HepG2 (cell line): ENCODE results near the gene PTPA. TPM values are rescaled to one million over a fixed set of nuclear protein-coding genes. Genes with fewer than 3 reads are reported as not detected.

Source experiments
- AGO1 ChIP-seq: fragments of 200-400 bp; formaldehyde crosslinking; IDR thresholded peaks from 2 replicates; pipeline ENCODE4 v1.6.1; 2017; ENCODE audit warnings: mild to moderate bottlenecking, low read depth, low read length, moderate library complexity; ENCODE audit not compliant: poor library complexity, severe bottlenecking
- ATF7-NPFF ChIP-seq: sonication (generic); formaldehyde crosslinking; IDR thresholded peaks from 2 replicates; pipeline ENCODE4 v1.8.1; 2023; ENCODE audit warnings: mild to moderate bottlenecking, low read depth, missing genetic modification reagents, moderate library complexity
- CEBPB ChIP-seq: IDR thresholded peaks from 2 replicates; pipeline ENCODE4 v1.6.1; 2011; ENCODE audit warnings: low read depth, low read length, improper control_type of control experiment, borderline replicate concordance
- CEBPG ChIP-seq: IDR thresholded peaks from 2 replicates; pipeline ENCODE4 v1.6.1; 2016
- DDIT3 ChIP-seq: sonication (generic); formaldehyde crosslinking; IDR thresholded peaks from 2 replicates; pipeline ENCODE4 v1.4.0; 2020; ENCODE audit warnings: mild to moderate bottlenecking, missing genetic modification reagents
- EZH2 ChIP-seq: conservative IDR thresholded peaks from 2 replicates; pipeline ENCODE4 v1.6.1; 2012; ENCODE audit warnings: mild to moderate bottlenecking, low read depth, low read length, moderate library complexity
- HOXD1 ChIP-seq: sonication (generic); formaldehyde crosslinking; IDR thresholded peaks from 2 replicates; pipeline ENCODE4 v1.5.0; 2020; ENCODE audit warnings: missing genetic modification reagents
- JUNB ChIP-seq: sonication (generic); formaldehyde crosslinking; IDR thresholded peaks from 2 replicates; pipeline ENCODE4 v1.8.0; 2022; ENCODE audit warnings: missing genetic modification reagents, mild to moderate bottlenecking, borderline replicate concordance
- KAT2B ChIP-seq: fragments of 150-350 bp; IDR thresholded peaks from 2 replicates; pipeline ENCODE4 v1.6.1; 2014; ENCODE audit warnings: low read depth, low read length, borderline replicate concordance
- TBL1XR1 ChIP-seq: fragments of 150-350 bp; IDR thresholded peaks from 2 replicates; pipeline ENCODE4 v1.6.1; 2014; ENCODE audit warnings: borderline replicate concordance, low read length; ENCODE audit not compliant: partially characterized antibody
- ZNF556 ChIP-seq: sonication (generic); formaldehyde crosslinking; IDR thresholded peaks from 2 replicates; pipeline ENCODE4 v1.4.0; 2020; ENCODE audit warnings: mild to moderate bottlenecking, missing genetic modification reagents, borderline replicate concordance
- ZNF563 ChIP-seq: sonication (generic); formaldehyde crosslinking; IDR thresholded peaks from 2 replicates; pipeline ENCODE4 v1.8.0; 2022; ENCODE audit warnings: mild to moderate bottlenecking, moderate library complexity, missing genetic modification reagents
- ZNF597 ChIP-seq: sonication (generic); formaldehyde crosslinking; IDR thresholded peaks from 2 replicates; pipeline ENCODE4 v1.5.0; 2020; ENCODE audit warnings: missing genetic modification reagents
- ZNF7 ChIP-seq: IDR thresholded peaks from 2 replicates; pipeline ENCODE4 v1.6.1; 2016; ENCODE audit warnings: missing biosample characterization, missing genetic modification reagents
- polyA plus RNA-seq, 8 experiments: library from polyadenylated mRNA; depleted of rRNA in 3 of 8; stranded (reverse) in 7 of 8; unstranded in 1 of 8; fragments of >200 nt; fragmentation: Illumina TruSeq in 4 of 8; extraction: Trizol in 4 of 8; gene quantifications; 2 replicates each; pipeline versions ENCODE4 v1.2.1 to v1.2.3, GENCODE V29; 2011 to 2016; ENCODE audit warnings: low read depth in 4 of 8, missing spikeins in 1 of 8, mixed read lengths in 1 of 8; ENCODE audit not compliant: insufficient read depth in 1 of 8
- total RNA-seq, 5 experiments: library from RNA; depleted of rRNA; stranded (reverse); fragments of >200 nt; fragmentation: Illumina TruSeq; extraction: Trizol; gene quantifications; 2 replicates each; pipeline ENCODE4 v1.2.3, GENCODE V29; 2016; ENCODE audit warnings: low read depth in 1 of 5
- TF ChIP-seq, protein P1 (sequence below): sonication (generic); formaldehyde crosslinking; IDR thresholded peaks from 2 replicates; pipeline ENCODE4 v1.8.1; 2022; ENCODE audit warnings: low read depth, mild to moderate bottlenecking, missing genetic modification reagents
- TF ChIP-seq, protein P2 (sequence below): sonication (generic); formaldehyde crosslinking; IDR thresholded peaks from 2 replicates; pipeline ENCODE4 v1.4.0; 2020; ENCODE audit warnings: missing genetic modification reagents
- TF ChIP-seq, protein P3 (sequence below): sonication (generic); formaldehyde crosslinking; IDR thresholded peaks from 2 replicates; pipeline ENCODE4 v1.5.0; 2020; ENCODE audit warnings: missing genetic modification reagents

Gene PTPA
- total and polyA plus RNA-seq, 2 of the 13 experiments (the other 11 are each of a cell fraction or from before 2014, with no cell fraction given) = 79.3 to 105 TPM

DNA sequence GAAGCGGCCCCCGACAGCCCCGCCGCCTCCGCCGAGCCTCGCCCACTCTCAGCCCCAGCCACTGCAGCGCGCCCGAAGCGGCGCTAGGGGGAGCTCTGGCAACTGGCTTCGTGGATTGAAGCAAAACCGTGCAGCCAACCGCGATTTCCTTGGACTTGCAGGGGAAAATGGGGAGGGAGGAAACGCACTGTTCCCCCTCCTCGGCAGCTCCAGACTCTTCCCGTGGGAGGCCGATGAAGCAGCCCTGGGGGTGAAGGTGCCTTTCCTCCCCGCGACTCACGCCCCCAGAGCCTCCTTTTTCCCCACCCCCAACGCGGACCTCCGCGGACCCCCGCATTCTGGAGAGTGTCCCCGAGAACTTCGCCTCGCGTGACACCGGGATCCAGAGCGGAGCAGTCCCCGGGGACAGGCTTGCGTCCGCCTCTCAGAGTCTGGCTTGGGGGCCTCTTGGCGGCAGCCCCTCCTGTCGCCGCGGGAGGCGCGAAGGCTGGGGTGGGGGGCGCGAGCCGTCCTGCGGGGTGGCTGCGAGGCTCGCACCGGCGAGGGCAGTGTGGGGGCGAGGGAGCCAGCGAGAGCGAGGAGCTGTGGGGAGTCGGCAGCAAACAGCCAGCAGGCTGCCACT lies 63.0 kb downstream of the PTPA start (continued):
- TF ChIP-seq ZNF563 (CRISPR knock-in tag) (peak; percentile 54; the same call in 1 of the 2 replicates), ZNF7 (CRISPR knock-in tag) (no peak), ZNF597 (CRISPR knock-in tag) (no peak), JUNB (no peak), ATF7-NPFF (CRISPR knock-in tag) (no peak), CEBPB (no peak), AGO1 (no peak), TBL1XR1 (no peak), ZNF556 (CRISPR knock-in tag) (no peak), KAT2B (no peak), HOXD1 (peak; percentile 47; the same call in 1 of the 2 replicates), CEBPG (CRISPR knock-in tag) (no peak), DDIT3 (CRISPR knock-in tag) (no peak), EZH2 (no peak)
- TF ChIP-seq, protein P1, sequence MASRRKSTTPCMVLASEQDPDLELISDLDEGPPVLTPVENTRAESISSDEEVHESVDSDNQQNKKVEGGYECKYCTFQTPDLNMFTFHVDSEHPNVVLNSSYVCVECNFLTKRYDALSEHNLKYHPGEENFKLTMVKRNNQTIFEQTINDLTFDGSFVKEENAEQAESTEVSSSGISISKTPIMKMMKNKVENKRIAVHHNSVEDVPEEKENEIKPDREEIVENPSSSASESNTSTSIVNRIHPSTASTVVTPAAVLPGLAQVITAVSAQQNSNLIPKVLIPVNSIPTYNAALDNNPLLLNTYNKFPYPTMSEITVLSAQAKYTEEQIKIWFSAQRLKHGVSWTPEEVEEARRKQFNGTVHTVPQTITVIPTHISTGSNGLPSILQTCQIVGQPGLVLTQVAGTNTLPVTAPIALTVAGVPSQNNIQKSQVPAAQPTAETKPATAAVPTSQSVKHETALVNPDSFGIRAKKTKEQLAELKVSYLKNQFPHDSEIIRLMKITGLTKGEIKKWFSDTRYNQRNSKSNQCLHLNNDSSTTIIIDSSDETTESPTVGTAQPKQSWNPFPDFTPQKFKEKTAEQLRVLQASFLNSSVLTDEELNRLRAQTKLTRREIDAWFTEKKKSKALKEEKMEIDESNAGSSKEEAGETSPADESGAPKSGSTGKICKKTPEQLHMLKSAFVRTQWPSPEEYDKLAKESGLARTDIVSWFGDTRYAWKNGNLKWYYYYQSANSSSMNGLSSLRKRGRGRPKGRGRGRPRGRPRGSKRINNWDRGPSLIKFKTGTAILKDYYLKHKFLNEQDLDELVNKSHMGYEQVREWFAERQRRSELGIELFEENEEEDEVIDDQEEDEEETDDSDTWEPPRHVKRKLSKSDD (CRISPR knock-in tag) = peak; percentile 74; the same call in 1 of the 2 replicates
- TF ChIP-seq, protein P2, sequence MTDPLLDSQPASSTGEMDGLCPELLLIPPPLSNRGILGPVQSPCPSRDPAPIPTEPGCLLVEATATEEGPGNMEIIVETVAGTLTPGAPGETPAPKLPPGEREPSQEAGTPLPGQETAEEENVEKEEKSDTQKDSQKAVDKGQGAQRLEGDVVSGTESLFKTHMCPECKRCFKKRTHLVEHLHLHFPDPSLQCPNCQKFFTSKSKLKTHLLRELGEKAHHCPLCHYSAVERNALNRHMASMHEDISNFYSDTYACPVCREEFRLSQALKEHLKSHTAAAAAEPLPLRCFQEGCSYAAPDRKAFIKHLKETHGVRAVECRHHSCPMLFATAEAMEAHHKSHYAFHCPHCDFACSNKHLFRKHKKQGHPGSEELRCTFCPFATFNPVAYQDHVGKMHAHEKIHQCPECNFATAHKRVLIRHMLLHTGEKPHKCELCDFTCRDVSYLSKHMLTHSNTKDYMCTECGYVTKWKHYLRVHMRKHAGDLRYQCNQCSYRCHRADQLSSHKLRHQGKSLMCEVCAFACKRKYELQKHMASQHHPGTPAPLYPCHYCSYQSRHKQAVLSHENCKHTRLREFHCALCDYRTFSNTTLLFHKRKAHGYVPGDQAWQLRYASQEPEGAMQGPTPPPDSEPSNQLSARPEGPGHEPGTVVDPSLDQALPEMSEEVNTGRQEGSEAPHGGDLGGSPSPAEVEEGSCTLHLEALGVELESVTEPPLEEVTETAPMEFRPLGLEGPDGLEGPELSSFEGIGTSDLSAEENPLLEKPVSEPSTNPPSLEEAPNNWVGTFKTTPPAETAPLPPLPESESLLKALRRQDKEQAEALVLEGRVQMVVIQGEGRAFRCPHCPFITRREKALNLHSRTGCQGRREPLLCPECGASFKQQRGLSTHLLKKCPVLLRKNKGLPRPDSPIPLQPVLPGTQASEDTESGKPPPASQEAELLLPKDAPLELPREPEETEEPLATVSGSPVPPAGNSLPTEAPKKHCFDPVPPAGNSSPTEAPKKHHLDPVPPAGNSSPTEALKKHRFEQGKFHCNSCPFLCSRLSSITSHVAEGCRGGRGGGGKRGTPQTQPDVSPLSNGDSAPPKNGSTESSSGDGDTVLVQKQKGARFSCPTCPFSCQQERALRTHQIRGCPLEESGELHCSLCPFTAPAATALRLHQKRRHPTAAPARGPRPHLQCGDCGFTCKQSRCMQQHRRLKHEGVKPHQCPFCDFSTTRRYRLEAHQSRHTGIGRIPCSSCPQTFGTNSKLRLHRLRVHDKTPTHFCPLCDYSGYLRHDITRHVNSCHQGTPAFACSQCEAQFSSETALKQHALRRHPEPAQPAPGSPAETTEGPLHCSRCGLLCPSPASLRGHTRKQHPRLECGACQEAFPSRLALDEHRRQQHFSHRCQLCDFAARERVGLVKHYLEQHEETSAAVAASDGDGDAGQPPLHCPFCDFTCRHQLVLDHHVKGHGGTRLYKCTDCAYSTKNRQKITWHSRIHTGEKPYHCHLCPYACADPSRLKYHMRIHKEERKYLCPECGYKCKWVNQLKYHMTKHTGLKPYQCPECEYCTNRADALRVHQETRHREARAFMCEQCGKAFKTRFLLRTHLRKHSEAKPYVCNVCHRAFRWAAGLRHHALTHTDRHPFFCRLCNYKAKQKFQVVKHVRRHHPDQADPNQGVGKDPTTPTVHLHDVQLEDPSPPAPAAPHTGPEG (CRISPR knock-in tag) = no peak; the same call in 1 of the 2 replicates
- TF ChIP-seq, protein P3, sequence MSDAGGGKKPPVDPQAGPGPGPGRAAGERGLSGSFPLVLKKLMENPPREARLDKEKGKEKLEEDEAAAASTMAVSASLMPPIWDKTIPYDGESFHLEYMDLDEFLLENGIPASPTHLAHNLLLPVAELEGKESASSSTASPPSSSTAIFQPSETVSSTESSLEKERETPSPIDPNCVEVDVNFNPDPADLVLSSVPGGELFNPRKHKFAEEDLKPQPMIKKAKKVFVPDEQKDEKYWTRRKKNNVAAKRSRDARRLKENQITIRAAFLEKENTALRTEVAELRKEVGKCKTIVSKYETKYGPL (CRISPR knock-in tag) = no peak
